ENCODE measurements around the gene BUD23. TPM values are rescaled to one million over a fixed set of nuclear protein-coding genes. Genes with fewer than 3 reads are reported as not detected.

The BUD23 gene
- total and polyA plus RNA-seq, 2 donors (not counting 3 experiments of a cell fraction or from before 2014, with no cell fraction given) = 62.1 to 64.6 TPM

GRCh38 chr7:73644688-73645286 lies 38.6 kb upstream of the BUD23 start:
- H3K9me3 ChIP-seq (replicated peaks; ENCODE audit: control insufficient read depth, insufficient read depth, low read length) = peaks cover 2% of the 10 kb centered on the region
- no peak overlapping the region for H3K4me3 ChIP-seq (replicated peaks in 1 of 3; ENCODE audit: insufficient read depth in 1 of 3, low read depth in 1 of 3, low read length in 3 of 3)
- H3K27me3 ChIP-seq (ENCODE audit: control insufficient read depth in 2 of 2, insufficient read depth in 2 of 2, low read length in 2 of 2) = peaks cover 36 to 43% of the 10 kb centered on the region in 2 experiments
- no peaks in the 10 kb centered on the region for H3K36me3 ChIP-seq (ENCODE audit: control insufficient read depth in 2 of 2, extremely low read depth in 1 of 2, insufficient read depth in 2 of 2, low read length in 2 of 2)
- H3K79me2 ChIP-seq (ENCODE audit: control insufficient read depth, insufficient read depth, low read length) = no peaks in the 10 kb centered on the region
- no peaks in the 10 kb centered on the region for H3K9me1 ChIP-seq (replicated peaks; ENCODE audit: control insufficient read depth, extremely low read depth, insufficient read depth, low read length)
- dilution Hi-C loops (cut with MboI; ENCODE audit: extremely low pct_ligation_motif_present, low sequenced_read_pairs) = no loop called here
- no peak overlapping the region for H3K27ac ChIP-seq (ENCODE audit: insufficient read depth, low read depth, low read length)
- no peak overlapping the region for H3K9ac ChIP-seq (replicated peaks; ENCODE audit: extremely low read depth, insufficient read depth, low read length)
- no peak for DNase-seq (ENCODE audit: low read depth, low spot score)
- no peak overlapping the region for H2AFZ ChIP-seq (ENCODE audit: low read depth, low read length)
- no TSS peak for BruUV-seq (replicated peaks)
- H4K20me1 ChIP-seq (replicated peaks; ENCODE audit: control insufficient read depth, extremely low read depth, insufficient read depth, low read length) = no peaks in the 10 kb centered on the region
- intact Hi-C loops (cut with micrococcal nuclease) = no loop called here
- FAIRE-seq = no peak
- ChIA-PET POLR2A (no interaction called here), CTCF (interaction anchor here (1.2 to 2.4 kb wide), 3 partner anchors 15 to 81 kb away, joined by 4 to 11 read pairs (median 5); no protein-coding TSS in a partner anchor)
- H3K4me2 ChIP-seq (ENCODE audit: insufficient read depth, low read length) = no peak overlapping the region
- H3K4me1 ChIP-seq (ENCODE audit: control insufficient read depth, extremely low read depth, insufficient read depth, low read length) = peaks cover 4% of the 10 kb centered on the region
- TF ChIP-seq POLR2AphosphoS5 (IDR thresholded peaks at IDR 0.05; ENCODE audit: insufficient read depth, low read depth, low read length) (no peak), GATA2 (IDR thresholded peaks at IDR 0.05; ENCODE audit: insufficient read depth, insufficient read length, low read depth, low read length) (no peak), EZH2 (IDR thresholded peaks at IDR 0.05; ENCODE audit: borderline replicate concordance, low read depth, low read length, severe bottlenecking) (no peak), FOS (IDR thresholded peaks at IDR 0.05; ENCODE audit: borderline replicate concordance, insufficient read depth, low read length) (no peak), POLR2A (IDR thresholded peaks at IDR 0.05; ENCODE audit: low read depth, low read length) (no peak), JUN (IDR thresholded peaks at IDR 0.05; ENCODE audit: borderline replicate concordance, insufficient read depth, insufficient read length, low read depth) (no peak), MYC (IDR thresholded peaks at IDR 0.05; ENCODE audit: low read depth, low read length) (no peak)
- TF ChIP-seq, protein P1, sequence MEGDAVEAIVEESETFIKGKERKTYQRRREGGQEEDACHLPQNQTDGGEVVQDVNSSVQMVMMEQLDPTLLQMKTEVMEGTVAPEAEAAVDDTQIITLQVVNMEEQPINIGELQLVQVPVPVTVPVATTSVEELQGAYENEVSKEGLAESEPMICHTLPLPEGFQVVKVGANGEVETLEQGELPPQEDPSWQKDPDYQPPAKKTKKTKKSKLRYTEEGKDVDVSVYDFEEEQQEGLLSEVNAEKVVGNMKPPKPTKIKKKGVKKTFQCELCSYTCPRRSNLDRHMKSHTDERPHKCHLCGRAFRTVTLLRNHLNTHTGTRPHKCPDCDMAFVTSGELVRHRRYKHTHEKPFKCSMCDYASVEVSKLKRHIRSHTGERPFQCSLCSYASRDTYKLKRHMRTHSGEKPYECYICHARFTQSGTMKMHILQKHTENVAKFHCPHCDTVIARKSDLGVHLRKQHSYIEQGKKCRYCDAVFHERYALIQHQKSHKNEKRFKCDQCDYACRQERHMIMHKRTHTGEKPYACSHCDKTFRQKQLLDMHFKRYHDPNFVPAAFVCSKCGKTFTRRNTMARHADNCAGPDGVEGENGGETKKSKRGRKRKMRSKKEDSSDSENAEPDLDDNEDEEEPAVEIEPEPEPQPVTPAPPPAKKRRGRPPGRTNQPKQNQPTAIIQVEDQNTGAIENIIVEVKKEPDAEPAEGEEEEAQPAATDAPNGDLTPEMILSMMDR (IDR thresholded peaks at IDR 0.05; ENCODE audit: extremely low read depth in 1 of 2, insufficient read depth in 1 of 2, low read depth in 1 of 2, low read length in 2 of 2) = no peak
- TF ChIP-seq, protein P2, sequence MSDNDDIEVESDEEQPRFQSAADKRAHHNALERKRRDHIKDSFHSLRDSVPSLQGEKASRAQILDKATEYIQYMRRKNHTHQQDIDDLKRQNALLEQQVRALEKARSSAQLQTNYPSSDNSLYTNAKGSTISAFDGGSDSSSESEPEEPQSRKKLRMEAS (IDR thresholded peaks at IDR 0.05; ENCODE audit: insufficient read depth, insufficient read length) = no peak

Data from endothelial cell of umbilical vein (primary cell).